HG02571 (cell line): ENCODE results near the gene DVL2.

Experiments
- ATAC-seq: cut with Tn5 transposase; IDR thresholded peaks from one replicate; pipeline ENCODE4 v1.9.1; 2021; ENCODE audit warnings: mild to moderate bottlenecking, moderate library complexity; ENCODE audit not compliant: unreplicated experiment

Gene DVL2

DNA sequence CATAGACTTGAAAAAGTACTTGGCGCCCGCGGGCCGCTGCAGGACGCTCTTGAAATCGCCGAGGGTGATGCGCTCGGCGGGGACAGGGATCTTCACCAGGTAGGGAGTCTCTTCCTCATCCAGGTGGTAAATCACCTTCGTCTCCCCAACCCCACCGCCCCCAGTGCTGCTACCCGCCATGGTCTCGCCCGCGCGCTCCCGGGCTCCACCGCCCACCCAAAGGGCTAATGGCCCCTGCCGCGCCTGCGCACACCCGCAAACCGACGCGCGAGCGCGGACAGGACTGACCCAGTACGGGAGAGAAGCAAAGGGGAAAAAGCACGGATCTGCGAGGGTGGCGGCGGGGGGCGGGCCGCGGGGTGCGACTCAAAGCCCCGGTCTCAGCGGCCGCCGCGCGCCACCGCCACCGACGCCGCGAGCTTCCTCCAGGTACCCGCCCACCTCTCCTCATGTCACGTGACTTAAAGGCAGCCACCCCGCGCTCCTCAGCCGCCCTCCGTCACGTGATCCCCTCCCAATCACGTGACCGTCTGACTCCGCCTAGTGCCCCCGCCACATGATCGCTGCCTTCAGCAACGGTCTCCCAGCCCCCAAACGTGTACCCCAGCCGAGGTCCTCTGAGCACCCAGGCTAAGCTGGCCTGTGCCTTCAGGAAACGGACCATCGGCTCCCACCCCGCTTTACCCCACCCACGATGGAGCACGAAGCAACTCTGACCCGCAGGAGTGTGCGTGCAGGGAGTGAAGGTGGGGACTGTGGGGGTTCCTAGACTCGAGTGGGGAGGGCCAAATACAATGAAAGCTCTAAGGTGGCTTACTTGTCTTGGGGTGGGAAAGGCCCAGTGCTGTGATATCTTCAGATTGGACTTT lies at the start of gene DVL2:
TSS of gene DVL2 (minus strand) at position 435 of the 869 bp plus-strand sequence. CDS start at position 180, 255 bp downstream.
- ATAC-seq, result peak; percentile 46

GRCh38 chr17:7283471-7284216 lies 49.3 kb upstream of the DVL2 start:
- no peak for ATAC-seq

GRCh38 chr17:7282752-7283321 lies 48.5 kb upstream of the DVL2 start:
- ATAC-seq, result no peak

- no peak for ATAC-seq
Observed at GRCh38 chr17:7281953-7282751, 47.8 kb upstream of the DVL2 start.

GRCh38 chr17:7281074-7281952 lies 47.0 kb upstream of the DVL2 start, which contains the start of gene SLC2A4:
Gene SLC2A4 (plus strand): TSS chr17:7281718. CDS start chr17:7281935, 217 bp downstream.
- peak; percentile 58 for ATAC-seq

GRCh38 chr17:7280519-7281073 lies 46.3 kb upstream of the DVL2 start:
- no peak for ATAC-seq

DNA sequence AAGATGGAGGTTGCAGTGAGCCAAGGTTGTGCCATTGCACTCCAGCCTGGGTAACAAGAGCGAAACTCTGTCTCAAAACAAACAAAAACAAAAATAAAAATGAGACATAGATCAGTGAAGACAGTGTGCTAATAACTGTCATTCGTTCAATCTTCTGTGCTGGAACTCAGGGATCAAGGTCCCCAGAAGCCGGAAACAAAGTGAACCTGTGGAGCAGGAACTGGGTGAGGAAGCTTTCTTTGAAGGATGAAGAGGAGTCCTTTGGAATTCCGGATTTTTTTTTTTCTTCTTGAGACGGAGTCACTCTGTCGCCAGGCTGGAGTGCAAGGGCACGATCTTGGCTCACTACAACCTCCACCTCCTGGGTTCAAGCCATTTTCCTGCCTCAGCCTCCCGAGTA lies 45.1 kb upstream of the DVL2 start:
- no peak for ATAC-seq

GRCh38 chr17:7266784-7267183 lies 32.5 kb upstream of the DVL2 start:
- no peak for ATAC-seq

DNA sequence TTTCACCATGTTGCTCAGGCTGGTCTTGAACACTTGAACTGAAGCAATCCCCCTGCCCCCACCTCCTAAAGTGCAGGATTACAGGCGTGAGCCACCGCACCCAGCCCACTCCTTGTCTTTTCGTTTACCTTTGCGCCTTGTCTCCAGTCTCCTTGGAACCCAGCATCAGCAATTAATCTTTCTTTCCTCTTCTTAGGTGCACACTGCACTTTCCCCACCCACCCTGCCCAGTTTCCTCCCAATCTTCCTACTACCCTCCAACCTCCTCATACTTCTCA lies 29.4 kb upstream of the DVL2 start:
- no peak for ATAC-seq

- ATAC-seq, result no peak
Observed at GRCh38 chr17:7262935-7263800, 28.9 kb upstream of the DVL2 start.

- ATAC-seq, result no peak
Observed at GRCh38 chr17:7262192-7262934, 28.0 kb upstream of the DVL2 start, which contains the start of gene CLDN7. Gene CLDN7 (minus strand): TSS chr17:7262478. CDS start chr17:7262043, 435 bp downstream.

DNA sequence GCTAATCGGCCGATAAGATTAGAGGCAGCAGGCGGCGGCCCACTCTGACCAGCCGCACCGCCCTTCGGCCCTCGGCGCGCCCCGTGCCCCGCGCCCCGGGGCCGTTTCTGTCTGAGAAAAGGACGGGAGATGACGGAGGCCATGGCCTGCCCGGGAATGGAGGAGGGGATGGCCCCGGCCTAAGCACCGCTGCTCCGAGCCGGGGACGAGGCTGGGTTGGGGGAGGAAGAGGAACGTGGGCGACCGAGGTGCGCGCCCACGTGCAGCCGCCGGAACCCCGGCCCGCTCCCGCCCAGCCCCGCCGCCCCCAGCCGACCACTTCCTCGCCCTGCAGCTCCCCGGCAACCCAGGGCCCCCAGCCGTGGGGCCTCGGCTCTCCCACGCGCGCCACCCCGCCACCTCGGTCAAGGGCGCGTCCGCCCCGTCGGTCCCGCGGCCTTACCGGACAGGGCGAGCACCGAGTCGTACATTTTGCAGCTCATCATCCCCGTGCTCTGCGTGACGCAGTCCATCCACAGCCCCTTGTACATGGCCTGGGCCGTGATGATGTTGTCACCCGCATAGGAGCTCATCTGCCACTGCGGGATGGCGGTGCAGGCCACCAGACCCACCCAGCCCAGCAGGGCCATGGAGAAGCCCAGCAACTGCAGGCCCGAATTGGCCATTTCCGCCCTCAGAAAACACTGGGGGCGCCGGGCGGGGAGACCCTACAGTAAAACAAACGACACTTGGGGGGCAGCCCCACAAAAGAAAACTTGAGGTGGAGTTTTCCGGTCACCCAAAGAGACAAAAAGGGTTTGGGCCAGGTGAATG lies 27.3 kb upstream of the DVL2 start:
- no peak for ATAC-seq

DNA sequence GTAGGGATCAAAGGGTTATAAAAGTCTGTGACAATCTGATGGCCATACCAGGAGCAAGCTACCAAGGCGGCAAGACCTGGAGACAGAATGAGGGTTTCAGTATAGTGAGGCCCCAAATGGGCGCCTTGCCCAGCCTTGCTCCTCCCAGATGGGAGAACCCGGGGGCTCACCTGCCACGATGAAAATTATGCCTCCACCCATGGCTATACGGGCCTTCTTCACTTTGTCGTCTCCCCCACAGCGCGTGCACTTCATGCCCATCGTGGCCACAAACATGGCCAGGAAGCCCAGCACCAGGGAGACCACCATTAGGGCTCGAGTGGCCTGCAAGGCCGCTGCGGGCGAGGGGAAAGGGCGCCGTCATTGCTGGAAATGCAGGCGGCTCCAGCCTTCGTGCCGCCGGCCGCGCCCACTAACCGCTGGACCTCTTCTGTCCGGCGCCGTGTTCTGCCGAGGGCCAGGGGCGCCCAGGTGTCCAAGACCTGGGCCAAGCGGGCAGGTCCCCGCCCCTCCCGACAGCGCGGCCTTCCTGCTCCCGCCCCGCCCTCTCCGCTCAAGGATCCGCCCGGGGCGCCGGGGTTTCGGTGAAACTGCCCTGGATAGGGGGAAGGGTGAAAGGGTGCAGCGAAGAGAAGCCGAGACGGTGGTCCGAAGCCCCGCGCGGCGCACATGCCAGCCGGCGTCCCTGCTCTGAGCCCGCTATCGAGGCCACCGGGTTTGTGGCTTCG lies 26.5 kb upstream of the DVL2 start:
- no peak for ATAC-seq

DNA sequence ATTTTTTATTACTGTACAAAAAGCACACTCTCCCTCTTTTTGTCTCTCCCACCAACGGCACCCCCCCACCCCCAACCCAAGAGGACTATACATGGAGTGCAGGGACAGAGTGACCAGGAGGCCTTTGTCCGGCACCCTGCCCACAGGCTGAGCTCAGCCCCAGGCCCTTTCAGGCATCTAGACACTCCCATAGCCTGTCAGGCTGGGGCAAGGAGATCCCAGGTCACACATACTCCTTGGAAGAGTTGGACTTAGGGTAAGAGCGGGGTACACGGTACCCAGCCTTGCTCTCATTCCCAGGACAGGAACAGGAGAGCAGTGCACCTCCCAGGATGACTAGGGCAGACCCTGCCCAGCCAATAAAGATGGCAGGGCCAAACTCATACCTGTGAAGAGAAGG lies 25.8 kb upstream of the DVL2 start:
- ATAC-seq, result no peak

DNA sequence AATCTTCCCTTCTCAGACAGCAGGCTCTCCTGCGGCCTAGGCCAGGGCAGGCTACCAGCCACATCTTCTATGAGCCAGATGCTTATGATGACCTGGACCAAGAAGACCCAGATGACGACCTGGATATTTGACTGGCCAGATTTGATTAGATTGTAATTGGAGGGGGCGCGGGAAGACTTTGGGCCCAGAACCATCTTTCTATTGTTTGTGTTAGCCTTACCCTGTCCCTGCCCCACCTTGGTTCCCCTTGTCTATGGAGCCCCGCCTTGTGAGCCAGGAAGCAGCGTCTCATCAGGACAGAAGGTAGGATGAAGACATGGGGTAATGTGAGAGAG lies 25.2 kb upstream of the DVL2 start:
- no peak for ATAC-seq

DNA sequence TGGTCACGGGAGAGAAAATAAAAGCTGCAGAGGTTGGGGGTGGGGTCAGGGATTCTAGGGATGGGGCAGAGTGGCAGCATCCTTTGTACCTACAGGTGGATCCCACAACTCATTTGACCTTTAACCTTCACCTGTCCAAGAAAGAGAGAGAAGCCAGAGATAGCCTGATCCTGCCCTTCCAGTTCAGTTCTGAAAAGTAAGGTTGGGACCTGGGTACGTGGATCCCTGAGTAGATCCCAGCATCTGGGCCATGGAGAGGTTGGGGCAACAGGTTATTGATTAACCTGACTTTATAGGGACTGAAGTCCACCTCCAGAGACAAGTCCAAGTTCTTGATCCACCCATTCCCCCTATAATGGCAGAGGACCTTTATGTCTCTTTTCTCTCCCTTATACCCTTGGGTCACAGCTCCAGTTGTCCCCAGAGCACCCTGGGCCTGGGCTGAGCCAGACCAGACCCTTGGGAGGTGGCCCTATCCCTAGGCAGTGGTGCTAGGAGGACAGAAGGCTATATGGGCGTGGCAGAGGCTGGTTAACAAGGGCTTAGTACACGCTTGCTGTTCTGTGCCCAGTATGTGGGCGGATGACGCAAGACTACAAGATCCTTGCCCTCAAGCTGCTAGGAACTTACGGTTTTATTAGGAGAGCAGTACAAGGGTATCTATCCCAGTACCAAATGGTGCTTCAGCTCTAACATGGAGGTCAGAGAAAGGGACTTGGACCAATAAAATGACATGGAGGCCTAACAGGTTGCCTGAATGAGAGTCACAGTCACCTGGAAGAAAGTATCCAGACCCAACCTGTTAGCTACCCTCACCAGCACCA lies 24.6 kb upstream of the DVL2 start:
- no peak for ATAC-seq
